ENCODE data around the gene EGFR.
"Not testable (repeated sequence)": the region's sequence is repeated elsewhere in the genome, so short reads cannot be mapped to it uniquely, and the experiment has no call there.

EGFR gene

GRCh38 chr7:55016061-55016745 is 2.6 kb upstream of the EGFR start:
- DNase-seq, result no peak

GRCh38 chr7:55016746-55017090 is 2.1 kb upstream of the EGFR start:
- DNase-seq, result no peak

GRCh38 chr7:55017841-55018240 is 976 bp upstream of the EGFR start:
- DNase-seq, result no peak

- DNase-seq, result peak in 1 of 2 donors; percentile 12
Measured at GRCh38 chr7:55019191-55019690, 424 bp downstream of the EGFR start.

GRCh38 chr7:55019691-55020465 is 1.1 kb downstream of the EGFR start:
- no peak for DNase-seq

- no peak for DNase-seq
Measured at GRCh38 chr7:55020466-55020871, 1.7 kb downstream of the EGFR start.

GRCh38 chr7:55021053-55021452 is 2.2 kb downstream of the EGFR start:
- no peak for DNase-seq

- no peak for DNase-seq
Measured at GRCh38 chr7:55022002-55022985, 3.5 kb downstream of the EGFR start.

GRCh38 chr7:55023841-55024505 is 5.2 kb downstream of the EGFR start:
- no peak for DNase-seq

- DNase-seq, result no peak
Measured at GRCh38 chr7:55024776-55025175, 6.0 kb downstream of the EGFR start.

GRCh38 chr7:55026086-55026790 is 7.4 kb downstream of the EGFR start:
- no peak for DNase-seq

- DNase-seq, result no peak
Measured at GRCh38 chr7:55026867-55027490, 8.2 kb downstream of the EGFR start.

GRCh38 chr7:55028011-55028410 is 9.2 kb downstream of the EGFR start:
- no peak for DNase-seq

GRCh38 chr7:55030314-55030713 is 11.5 kb downstream of the EGFR start:
- no peak for DNase-seq

GRCh38 chr7:55031075-55031474 is 12.3 kb downstream of the EGFR start:
- no peak for DNase-seq

- DNase-seq, result no peak
Measured at GRCh38 chr7:55032069-55032699, 13.4 kb downstream of the EGFR start.

- DNase-seq, result no peak
Measured at GRCh38 chr7:55033236-55033846, 14.5 kb downstream of the EGFR start.

- no peak for DNase-seq
Measured at GRCh38 chr7:55034776-55035175, 16.0 kb downstream of the EGFR start.

- not testable (repeated sequence) for DNase-seq
Measured at GRCh38 chr7:55035410-55035809, 16.6 kb downstream of the EGFR start.

- no peak for DNase-seq
Measured at GRCh38 chr7:55036950-55037736, 18.3 kb downstream of the EGFR start.
